Adrenal gland (tissue), 12 donors: ENCODE data around the gene GLOD5. TPM values are rescaled to one million over a fixed set of nuclear protein-coding genes. Genes with fewer than 3 reads are reported as not detected.
A peak's percentile ranks its signal among the peaks of the same experiment; 100 is the strongest.

Experiments
- DNase-seq, 7 donors: peaks; one replicate each; pipeline ENCODE4 v3.0.0-alpha.2; 2019 to 2020
- H3K27ac ChIP-seq, 5 donors: fragments of 200-600 bp; sonication (generic) in 4 of 5; 1 replicate in 3 of 5; 2 replicates in 2 of 5; pipeline versions ENCODE4 v1.5.1 to v1.8.0; 2016 to 2020; ENCODE audit warnings: mild to moderate bottlenecking in 1 of 5
- H3K27me3 ChIP-seq: fragments of 200-600 bp; 2 replicates; pipeline ENCODE4 v1.8.0; 2021
- H3K36me3 ChIP-seq, 2 donors: fragments of 200-600 bp; replicated peaks in 1 of 2; 1 replicate in 1 of 2; 2 replicates in 1 of 2; pipeline versions ENCODE4 v1.5.1 to v1.8.0; 2018 to 2022
- H3K4me1 ChIP-seq, 2 donors: fragments of 200-600 bp; replicated peaks in 1 of 2; 1 replicate in 1 of 2; 2 replicates in 1 of 2; pipeline versions ENCODE4 v1.5.1 to v1.8.0; 2018 to 2021
- H3K4me3 ChIP-seq, 4 donors: fragments of 200-600 bp; sonication (generic) in 3 of 4; one replicate each; pipeline ENCODE4 v1.5.1; 2016 to 2018
- H3K9me3 ChIP-seq, 3 donors: fragments of 200-600 bp; sonication (generic) in 1 of 3; replicated peaks in 1 of 3; 1 replicate in 2 of 3; 2 replicates in 1 of 3; pipeline versions ENCODE4 v1.5.1 to v1.8.0; 2016 to 2021
- CTCF ChIP-seq, 6 experiments: fragments of 450-650 bp in 4 of 6; fragments of 200-600 bp in 2 of 6; sonication (generic) in 1 of 6; IDR thresholded peaks; 1 replicate in 5 of 6; 2 replicates in 1 of 6; pipeline versions ENCODE4 v1.5.1 to v1.8.0; 2016 to 2021; ENCODE audit warnings: antibody characterized with exemption in 6 of 6, mild to moderate bottlenecking in 2 of 6, moderate library complexity in 1 of 6
- POLR2A ChIP-seq, 2 donors: fragments of 450-650 bp; IDR thresholded peaks; one replicate each; pipeline ENCODE4 v1.6.1; 2017; ENCODE audit warnings: antibody characterized with exemption in 2 of 2, mild to moderate bottlenecking in 2 of 2, moderate library complexity in 1 of 2
- WGBS, 4 donors: extraction: QIAGEN DNeasy Blood & Tissue Kit in 2 of 4; methylation state at CpG; one replicate each; pipeline versions ENCODE4 v1.1.5 to v1.1.7; 2013 to 2017; 5-methylcytosine and 5-hydroxymethylcytosine counted together
- intact Hi-C, 2 donors: fragments of 100-400 bp; cut with DNase I; formaldehyde crosslinking; loops; one replicate each; pipeline versions ENCODE4 v1.14.1 to v1.15.0; 2022 to 2023
- polyA plus RNA-seq, 3 donors: library from polyadenylated mRNA; stranded (reverse); fragments of 200-250 nt in 2 of 3; fragments of 350-450 nt in 1 of 3; fragmentation: Illumina TruSeq in 1 of 3; extraction: RNeasy Lipid Tissue Mini Kit (QIAGEN cat#74804) in 1 of 3; gene quantifications; one replicate each; pipeline ENCODE4 v1.2.3, GENCODE V29; 2013 to 2014
- total RNA-seq, 9 donors: library from RNA; depleted of rRNA in 4 of 9; stranded (reverse); fragments of >200 nt in 4 of 9; fragments of 120-200 nt in 1 of 9; fragmentation: NEBNext Ultra II Directional in 1 of 9; extraction: Animal tissue kit (Norgen Biotek cat#: 25700) in 1 of 9; gene quantifications; one replicate each; pipeline versions ENCODE4 v1.1.0 to v1.2.4, GENCODE V29; 2013 to 2023
- donor health status: healthy with polysubstance abuse.
- donor health status: Bipolar disorder and iron deficiency.
- donor health status: DM: yes; HTN: yes; CAD: no.
- donor health status: DM: no; HTN: no; CAD: no.
- donor health status: DM: no; HTN: no; CAD: no.
- donor health status: DM: yes; HTN: yes; CAD: no.

The GLOD5 gene
- total and polyA plus RNA-seq, 12 donors, result 0.94 TPM; not detected in 11

- peak overlapping the region in 1 of 4 donors; percentile 20 for H3K4me3 ChIP-seq
- H3K27ac ChIP-seq, result no peak overlapping the region
- H3K27me3 ChIP-seq, result no peaks in the 10 kb centered on the region
- 77 to 96% (median 94%) methylated on average over 1 of the region's 1 CpG for WGBS, 4 donors
- intact Hi-C loops, result no loop called here
- TF ChIP-seq POLR2A (IDR thresholded peaks at IDR 0.05) (no peak), CTCF (IDR thresholded peaks at IDR 0.05) (no peak)
- H3K9me3 ChIP-seq, result no peaks in the 10 kb centered on the region
- no peaks in the 10 kb centered on the region for H3K36me3 ChIP-seq
- H3K4me1 ChIP-seq, result peaks cover 0 to 3% of the 10 kb centered on the region in 2 donors
- no peak for DNase-seq
Observed at GRCh38 chrX:48736303-48736702, 25.2 kb upstream of the GLOD5 start.

- Histone ChIP-seq H3K9me3 (no peaks in the 10 kb centered on the region), H3K27ac (no peak overlapping the region), H3K27me3 (no peaks in the 10 kb centered on the region), H3K4me3 (peak overlapping the region in 2 of 4 donors; percentile 20 to 24), H3K4me1 (peaks cover 0 to 3% of the 10 kb centered on the region in 2 donors), H3K36me3 (no peaks in the 10 kb centered on the region)
- 6 to 52% (median 25%) methylated on average over 7 to 10 of the region's 10 CpGs for WGBS, 4 donors
- intact Hi-C loops, result no loop called here
- no peak for TF ChIP-seq CTCF (IDR thresholded peaks at IDR 0.05)
- TF ChIP-seq POLR2A (IDR thresholded peaks at IDR 0.05), result no peak
- no peak for DNase-seq
Observed at GRCh38 chrX:48736878-48737212, 24.7 kb upstream of the GLOD5 start.

- H3K4me1 ChIP-seq, result peaks cover 0 to 3% of the 10 kb centered on the region in 2 donors
- intact Hi-C loops, result no loop called here
Observed at GRCh38 chrX:48737213-48737938, 24.2 kb upstream of the GLOD5 start.

GRCh38 chrX:48737940-48738339 is 23.6 kb upstream of the GLOD5 start:
- TF ChIP-seq CTCF (IDR thresholded peaks at IDR 0.05), result no peak
- Histone ChIP-seq H3K27ac (peak overlapping the region in 4 of 5 donors; percentile 49 to 93 (median 87)), H3K27me3 (no peaks in the 10 kb centered on the region), H3K9me3 (no peaks in the 10 kb centered on the region), H3K36me3 (no peaks in the 10 kb centered on the region), H3K4me3 (peak overlapping the region in 2 of 4 donors; percentile 24 to 53), H3K4me1 (peaks cover 0 to 3% of the 10 kb centered on the region in 2 donors)
- intact Hi-C loops, result no loop called here
- 40 to 51% (median 46%) methylated on average over 2 to 7 of the region's 7 CpGs for whole genome bisulfite sequencing, 4 donors
- no peak for DNase-seq

More at GRCh38 chrX:48737213-48737938, 24.2 kb upstream of the GLOD5 start:
- Histone ChIP-seq H3K27me3 (no peaks in the 10 kb centered on the region), H3K4me3 (peak overlapping the region in 3 of 4 donors; percentile 24 to 69 (median 53)), H3K27ac (peak overlapping the region; percentile 49 to 93 (median 86)), H3K9me3 (no peaks in the 10 kb centered on the region), H3K36me3 (no peaks in the 10 kb centered on the region)
- 1 to 52% (median 22%) methylated on average over 2 to 48 of the region's 48 CpGs for WGBS, 4 donors
- peak; percentile 89 to 97 (median 93) for DNase-seq
- TF ChIP-seq POLR2A (IDR thresholded peaks at IDR 0.05) (peak; percentile 40 to 61), CTCF (IDR thresholded peaks at IDR 0.05) (peak in 1 of 6 experiments; percentile 6)
